Mucosa of descending colon (tissue), 3 donors: ENCODE measurements around the gene SLC27A3. TPM values are rescaled to one million over a fixed set of nuclear protein-coding genes. Genes with fewer than 3 reads are reported as not detected.

Source experiments
- ATAC-seq: fragments of 200-7000 bp; cut with Tn5 transposase; one replicate; pipeline ENCODE4 v1.9.1; 2020; ENCODE audit warnings: mild to moderate bottlenecking, moderate library complexity
- DNase-seq, 3 donors: peaks; one replicate each; pipeline ENCODE4 v3.0.0-alpha.2; 2020
- H3K36me3 ChIP-seq: fragments of 200-600 bp; one replicate; pipeline ENCODE4 v1.8.0; 2021; ENCODE audit warnings: low read depth, mild to moderate bottlenecking
- H3K4me1 ChIP-seq: fragments of 200-600 bp; one replicate; pipeline ENCODE4 v1.8.0; 2021; ENCODE audit warnings: low read depth, mild to moderate bottlenecking
- H3K4me3 ChIP-seq: fragments of 200-600 bp; one replicate; pipeline ENCODE4 v1.8.0; 2021; ENCODE audit warnings: mild to moderate bottlenecking
- H3K9me3 ChIP-seq: fragments of 200-600 bp; one replicate; pipeline ENCODE4 v1.8.0; 2021; ENCODE audit warnings: mild to moderate bottlenecking
- CTCF ChIP-seq: fragments of 200-600 bp; IDR thresholded peaks from one replicate; pipeline ENCODE4 v1.8.0; 2022; ENCODE audit warnings: antibody characterized with exemption, mild to moderate bottlenecking
- intact Hi-C, 2 donors: fragments of 100-400 bp; cut with DNase I in 1 of 2; cut with micrococcal nuclease in 1 of 2; formaldehyde crosslinking; loops; one replicate each; pipeline versions ENCODE4 v1.11.0 to v1.11.1; 2022; cut with DNase I, micrococcal nuclease
- total RNA-seq, 3 donors: library from RNA; stranded (reverse); fragmentation: NEBNext Ultra II Directional in 2 of 3; extraction: Animal tissue kit (Norgen Biotek cat#: 25700) in 2 of 3; gene quantifications; one replicate each; pipeline versions ENCODE4 v1.2.1 to v1.2.4, GENCODE V29; 2021 to 2023
- donor health status: DM: no; HTN: no; CAD: no; lungs with moderate emphysema.
- donor health status: DM: no; HTN: no; CAD: no.
- donor health status: DM: no; HTN: yes; CAD: no.

SLC27A3 gene
- total RNA-seq, 3 donors from 2014 or later: 17.9 to 35.1 (median 22.9) TPM

- no peak for TF ChIP-seq CTCF
- no peaks in the 10 kb centered on the region for H3K9me3 ChIP-seq
- DNase-seq (peak in 1 of 3 donors; percentile 40), ATAC-seq (no peak)
- intact Hi-C loops: loop anchor here (5.0 to 10.0 kb wide), 3 partner anchors 145 to 187 kb away; partner anchors contain the start of genes RAB13 (in 2 of the 2) and DENND4B (in 1 of the 2)
- no peaks in the 10 kb centered on the region for H3K36me3 ChIP-seq
- peaks cover 4% of the 10 kb centered on the region for H3K4me1 ChIP-seq
- H3K4me3 ChIP-seq: no peak overlapping the region
These were observed 24.6 kb downstream of the SLC27A3 start for GRCh38 chr1:153799566-153800465.

GRCh38 chr1:153800516-153800915 is 25.3 kb downstream of the SLC27A3 start:
- intact Hi-C loops: loop anchor here in 1 of 2 donors (5.0 kb wide), 1 partner anchor 187 kb away; the partner anchor contains the start of gene RAB13
- H3K4me3 ChIP-seq: no peak overlapping the region
- no peaks in the 10 kb centered on the region for H3K9me3 ChIP-seq
- no peaks in the 10 kb centered on the region for H3K36me3 ChIP-seq
- no peak for TF ChIP-seq CTCF
- DNase-seq (peak in 1 of 3 donors; percentile 43), ATAC-seq (no peak)
- peaks cover 4% of the 10 kb centered on the region for H3K4me1 ChIP-seq

- H3K36me3 ChIP-seq: no peaks in the 10 kb centered on the region
- intact Hi-C loops: loop anchor here in 1 of 2 donors (5.0 kb wide), 1 partner anchor 186 kb away; the partner anchor contains the start of gene RAB13
- ATAC-seq: no peak
- no peak for TF ChIP-seq CTCF
- no peaks in the 10 kb centered on the region for H3K9me3 ChIP-seq
- no peak overlapping the region for H3K4me3 ChIP-seq
- DNase-seq: no peak
- H3K4me1 ChIP-seq: peaks cover 4% of the 10 kb centered on the region
These were observed 25.9 kb downstream of the SLC27A3 start for GRCh38 chr1:153801028-153801625.

GRCh38 chr1:153801786-153802697 is 26.8 kb downstream of the SLC27A3 start:
- TF ChIP-seq CTCF: no peak
- DNase-seq: no peak
- intact Hi-C loops: loop anchor here in 1 of 2 donors (5.0 kb wide), 1 partner anchor 185 kb away; the partner anchor contains the start of gene RAB13
- Histone ChIP-seq H3K9me3 (no peaks in the 10 kb centered on the region), H3K4me1 (peaks cover 4% of the 10 kb centered on the region), H3K36me3 (no peaks in the 10 kb centered on the region), H3K4me3 (no peak overlapping the region)
- no peak for ATAC-seq

GRCh38 chr1:153803470-153804056 is 28.4 kb downstream of the SLC27A3 start:
- H3K36me3 ChIP-seq: no peaks in the 10 kb centered on the region
- intact Hi-C loops: loop anchor here in 1 of 2 donors (5.0 kb wide), 1 partner anchor 184 kb away; the partner anchor contains the start of gene RAB13
- DNase-seq (no peak), ATAC-seq (no peak)
- no peaks in the 10 kb centered on the region for H3K4me1 ChIP-seq
- no peaks in the 10 kb centered on the region for H3K9me3 ChIP-seq
- TF ChIP-seq CTCF: no peak
- H3K4me3 ChIP-seq: no peak overlapping the region
